Activated naive CD8-positive, alpha-beta T cell (primary cell): ENCODE results near the gene TDRD5.
A peak's percentile ranks its signal among the peaks of the same experiment; 100 is the strongest.

Experiments used
- H3K27ac Mint-ChIP-seq: one replicate; pipeline ENCODE4 v1.8.0; 2021; ENCODE audit warnings: mixed read lengths
- H3K27me3 Mint-ChIP-seq: one replicate; pipeline ENCODE4 v1.8.0; 2021; ENCODE audit warnings: mixed read lengths
- H3K36me3 Mint-ChIP-seq: one replicate; pipeline ENCODE4 v1.8.0; 2021; ENCODE audit warnings: mixed read lengths
- H3K4me1 Mint-ChIP-seq: one replicate; pipeline ENCODE4 v1.8.0; 2021; ENCODE audit warnings: low read depth, mixed read lengths
- H3K4me3 Mint-ChIP-seq: one replicate; pipeline ENCODE4 v1.8.0; 2021; ENCODE audit warnings: mild to moderate bottlenecking, mixed read lengths
- H3K9me3 Mint-ChIP-seq: one replicate; pipeline ENCODE4 v1.8.0; 2021; ENCODE audit warnings: low read depth, mixed read lengths

The TDRD5 gene

GRCh38 chr1:179591592-179592580, at the start of gene TDRD5:
Gene TDRD5 (plus strand): TSS chr1:179591832. CDS start chr1:179592616, 784 bp downstream.
- H3K9me3 Mint-ChIP-seq: no peaks in the 10 kb centered on the region
- H3K27me3 Mint-ChIP-seq: peaks cover 23% of the 10 kb centered on the region
- no peaks in the 10 kb centered on the region for H3K4me1 Mint-ChIP-seq
- no peaks in the 10 kb centered on the region for H3K36me3 Mint-ChIP-seq
- H3K4me3 Mint-ChIP-seq: no peak within 1 kb of the TSS
- H3K27ac Mint-ChIP-seq: no peak within 1 kb of the TSS

GRCh38 chr1:179545321-179545720, 46.3 kb upstream of the TDRD5 start:
- no peaks in the 10 kb centered on the region for H3K9me3 Mint-ChIP-seq
- no peaks in the 10 kb centered on the region for H3K4me1 Mint-ChIP-seq
- H3K27me3 Mint-ChIP-seq: peaks cover 4% of the 10 kb centered on the region
- no peak overlapping the region for H3K27ac Mint-ChIP-seq
- H3K4me3 Mint-ChIP-seq: no peak overlapping the region
- no peaks in the 10 kb centered on the region for H3K36me3 Mint-ChIP-seq

- no peak overlapping the region for H3K4me3 Mint-ChIP-seq
- peaks cover 4% of the 10 kb centered on the region for H3K27me3 Mint-ChIP-seq
- no peaks in the 10 kb centered on the region for H3K4me1 Mint-ChIP-seq
- no peaks in the 10 kb centered on the region for H3K9me3 Mint-ChIP-seq
- H3K27ac Mint-ChIP-seq: no peak overlapping the region
- no peaks in the 10 kb centered on the region for H3K36me3 Mint-ChIP-seq
Observed at GRCh38 chr1:179547021-179547535, 44.6 kb upstream of the TDRD5 start.

GRCh38 chr1:179548666-179549367, 42.8 kb upstream of the TDRD5 start:
- Mint-ChIP-seq H3K27ac (no peak overlapping the region), H3K4me1 (no peaks in the 10 kb centered on the region), H3K4me3 (no peak overlapping the region), H3K36me3 (no peaks in the 10 kb centered on the region), H3K27me3 (peaks cover 5% of the 10 kb centered on the region), H3K9me3 (no peaks in the 10 kb centered on the region)

- Mint-ChIP-seq H3K36me3 (no peaks in the 10 kb centered on the region), H3K27ac (no peak overlapping the region), H3K27me3 (peaks cover 5% of the 10 kb centered on the region), H3K4me1 (no peaks in the 10 kb centered on the region), H3K9me3 (no peaks in the 10 kb centered on the region), H3K4me3 (no peak overlapping the region)
Observed at GRCh38 chr1:179549368-179549700, 42.3 kb upstream of the TDRD5 start.

- no peaks in the 10 kb centered on the region for H3K9me3 Mint-ChIP-seq
- no peaks in the 10 kb centered on the region for H3K36me3 Mint-ChIP-seq
- no peak overlapping the region for H3K27ac Mint-ChIP-seq
- H3K27me3 Mint-ChIP-seq: peaks cover 7% of the 10 kb centered on the region
- no peak overlapping the region for H3K4me3 Mint-ChIP-seq
- H3K4me1 Mint-ChIP-seq: no peaks in the 10 kb centered on the region
Observed at GRCh38 chr1:179550746-179551682, 40.6 kb upstream of the TDRD5 start.

GRCh38 chr1:179554427-179554826, 37.2 kb upstream of the TDRD5 start:
- Mint-ChIP-seq H3K4me1 (no peaks in the 10 kb centered on the region), H3K27me3 (peaks cover 7% of the 10 kb centered on the region), H3K27ac (no peak overlapping the region), H3K36me3 (no peaks in the 10 kb centered on the region), H3K4me3 (no peak overlapping the region), H3K9me3 (no peaks in the 10 kb centered on the region)

GRCh38 chr1:179558078-179558477, 33.6 kb upstream of the TDRD5 start:
- Mint-ChIP-seq H3K9me3 (no peaks in the 10 kb centered on the region), H3K27me3 (peaks cover 7% of the 10 kb centered on the region), H3K4me1 (no peaks in the 10 kb centered on the region), H3K36me3 (no peaks in the 10 kb centered on the region), H3K4me3 (no peak overlapping the region), H3K27ac (no peak overlapping the region)

GRCh38 chr1:179575497-179576314, 15.9 kb upstream of the TDRD5 start, which contains the start of gene NPHS2:
Gene NPHS2 (minus strand): TSS chr1:179575948. CDS start chr1:179575864, 84 bp downstream.
- no peaks in the 10 kb centered on the region for H3K36me3 Mint-ChIP-seq
- H3K9me3 Mint-ChIP-seq: no peaks in the 10 kb centered on the region
- peaks cover 44% of the 10 kb centered on the region for H3K27me3 Mint-ChIP-seq
- peak within 1 kb of the TSS; percentile 5 for H3K4me3 Mint-ChIP-seq
- peaks cover 6% of the 10 kb centered on the region for H3K4me1 Mint-ChIP-seq
- H3K27ac Mint-ChIP-seq: no peak within 1 kb of the TSS

- peaks cover 6% of the 10 kb centered on the region for H3K4me1 Mint-ChIP-seq
- H3K36me3 Mint-ChIP-seq: no peaks in the 10 kb centered on the region
- H3K4me3 Mint-ChIP-seq: peak overlapping the region; percentile 5
- H3K27me3 Mint-ChIP-seq: peaks cover 42% of the 10 kb centered on the region
- H3K27ac Mint-ChIP-seq: no peak overlapping the region
- no peaks in the 10 kb centered on the region for H3K9me3 Mint-ChIP-seq
Observed at GRCh38 chr1:179576509-179576908, 15.1 kb upstream of the TDRD5 start.

- peaks cover 2% of the 10 kb centered on the region for H3K4me1 Mint-ChIP-seq
- H3K9me3 Mint-ChIP-seq: no peaks in the 10 kb centered on the region
- H3K4me3 Mint-ChIP-seq: no peak overlapping the region
- peaks cover 33% of the 10 kb centered on the region for H3K27me3 Mint-ChIP-seq
- H3K36me3 Mint-ChIP-seq: no peaks in the 10 kb centered on the region
- no peak overlapping the region for H3K27ac Mint-ChIP-seq
Observed at GRCh38 chr1:179583771-179584320, 7.8 kb upstream of the TDRD5 start.

GRCh38 chr1:179586107-179586823, 5.4 kb upstream of the TDRD5 start:
- Mint-ChIP-seq H3K36me3 (no peaks in the 10 kb centered on the region), H3K27me3 (peaks cover 32% of the 10 kb centered on the region)

GRCh38 chr1:179587336-179587735, 4.3 kb upstream of the TDRD5 start:
- Mint-ChIP-seq H3K27me3 (peaks cover 32% of the 10 kb centered on the region), H3K4me1 (peaks cover 2% of the 10 kb centered on the region), H3K27ac (no peak overlapping the region), H3K4me3 (no peak overlapping the region), H3K36me3 (no peaks in the 10 kb centered on the region), H3K9me3 (no peaks in the 10 kb centered on the region)

More at GRCh38 chr1:179586107-179586823, 5.4 kb upstream of the TDRD5 start:
- Mint-ChIP-seq H3K9me3 (no peaks in the 10 kb centered on the region), H3K27ac (no peak overlapping the region), H3K4me3 (no peak overlapping the region), H3K4me1 (peaks cover 2% of the 10 kb centered on the region)
